ENCODE data around the gene AIFM3. TPM values are rescaled to one million over a fixed set of nuclear protein-coding genes. Genes with fewer than 3 reads are reported as not detected.

Gene AIFM3
- total and polyA plus RNA-seq, 2 of the 13 experiments (the other 11 are each of a cell fraction or from before 2014, with no cell fraction given), result 9.0 to 15.3 TPM

GRCh38 chr22:20955548-20955947 lies 11.5 kb upstream of the AIFM3 start:
- H3K27ac ChIP-seq (ENCODE audit: extremely low read length, insufficient read depth, low read length), result peak overlapping the region; percentile 56
- H3K4me1 ChIP-seq (ENCODE audit: insufficient read depth, low read length), result peaks cover 70% of the 10 kb centered on the region

More at GRCh38 chr22:20955548-20955947, 11.5 kb upstream of the AIFM3 start:
- Histone ChIP-seq H3K4me3 (replicated peaks in 1 of 3; ENCODE audit: insufficient read depth in 1 of 3, low read depth in 2 of 3, low read length in 3 of 3) (peak overlapping the region in 1 of 3 experiments; percentile 95; a peak in 2 of 6 replicates), H4K20me1 (ENCODE audit: insufficient read depth, low read length) (no peaks in the 10 kb centered on the region), H2AFZ (ENCODE audit: low read length) (no peak overlapping the region), H3K36me3 (replicated peaks in 1 of 2; ENCODE audit: control insufficient read depth in 1 of 2, insufficient read depth in 2 of 2, low read length in 2 of 2) (peaks cover 1 to 4% of the 10 kb centered on the region in 2 experiments; a peak in 3 of 5 replicates), H3K9ac (ENCODE audit: insufficient read depth, low read depth, low read length) (no peak overlapping the region), H3K4me2 (ENCODE audit: low read depth, low read length) (peak overlapping the region; percentile 94), H3K79me2 (ENCODE audit: insufficient read depth, low read length) (peaks cover 61% of the 10 kb centered on the region), H3K27me3 (ENCODE audit: control insufficient read depth in 1 of 2, insufficient read depth in 2 of 2, low read length in 2 of 2) (no peaks in the 10 kb centered on the region; a peak in 1 of 5 replicates), H3K9me3 (ENCODE audit: low read length) (no peaks in the 10 kb centered on the region)
- POLR2A ChIA-PET, result interaction anchor here (1.3 to 3.8 kb wide), 3 partner anchors 26 to 70 kb away, joined by 3 to 45 read pairs (median 22); partner anchors contain the start of gene LZTR1
- BruUV-seq (replicated peaks), result no TSS peak
- FAIRE-seq, result no peak
- no peak for ATAC-seq
- in situ Hi-C loops (cut with HindIII; ENCODE audit: extremely low pct_ligation_motif_present, low pct_unique_long_range_greater_than_20kb), result no loop called here
- CTCF ChIA-PET (ENCODE audit: low intra/inter-chr PET ratio, low total read pairs), result no interaction called here
- 55% methylated on average over 6 of the region's 7 CpGs for WGBS (ENCODE audit: low lambda C conversion rate)
- intact Hi-C loops (cut with micrococcal nuclease; ENCODE audit: unreplicated experiment), result loop anchor here (10.0 kb wide), 1 partner anchor 181 kb away; the partner anchor contains the start of gene SERPIND1
- TF ChIP-seq ZNF101 (CRISPR knock-in tag; IDR thresholded peaks at IDR 0.05; ENCODE audit: borderline replicate concordance, low read depth) (no peak), ZNF331 (CRISPR knock-in tag; IDR thresholded peaks at IDR 0.05) (0 out of 2 replicates have a peak, but pooled peaks have one; percentile 3), ZNF770 (CRISPR knock-in tag; IDR thresholded peaks at IDR 0.05) (peak; percentile 24; the same call in 1 of the 2 replicates), ZNF362 (CRISPR knock-in tag; IDR thresholded peaks at IDR 0.05; ENCODE audit: borderline replicate concordance) (peak; percentile 79; the same call in 1 of the 2 replicates), POGZ (CRISPR knock-in tag; IDR thresholded peaks at IDR 0.05) (0 out of 2 replicates have a peak, but pooled peaks have one; percentile 3), MIXL1 (CRISPR knock-in tag; IDR thresholded peaks at IDR 0.05) (no peak), ZNF619 (CRISPR knock-in tag; IDR thresholded peaks at IDR 0.05) (0 out of 2 replicates have a peak, but pooled peaks have one; percentile 2), STAT6 (CRISPR knock-in tag; IDR thresholded peaks at IDR 0.05; ENCODE audit: borderline replicate concordance) (0 out of 2 replicates have a peak, but pooled peaks have one; percentile 39), ZNF124 (CRISPR knock-in tag; IDR thresholded peaks at IDR 0.05) (0 out of 2 replicates have a peak, but pooled peaks have one; percentile 4), ZBTB4 (CRISPR knock-in tag; IDR thresholded peaks at IDR 0.05; ENCODE audit: borderline replicate concordance) (no peak), ZNF512 (CRISPR knock-in tag; IDR thresholded peaks at IDR 0.05) (no peak), SIN3A (IDR thresholded peaks at IDR 0.05; ENCODE audit: borderline replicate concordance, low read depth, low read length) (peak; percentile 5; the same call in 1 of the 2 replicates)
- DNase-seq (ENCODE audit: low spot score), result no peak
